GM20431 (cell line): Measurements from ENCODE around the gene CAMK4.

ENCODE experiments used
- in situ Hi-C: fragments of 300-500 bp; cut with MseI, MboI; formaldehyde crosslinking; loops from one replicate; pipeline ENCODE4 v1.15.0; 2020; ENCODE audit warnings: low sequenced_read_pairs; ENCODE audit not compliant: unreplicated experiment

The CAMK4 gene

DNA sequence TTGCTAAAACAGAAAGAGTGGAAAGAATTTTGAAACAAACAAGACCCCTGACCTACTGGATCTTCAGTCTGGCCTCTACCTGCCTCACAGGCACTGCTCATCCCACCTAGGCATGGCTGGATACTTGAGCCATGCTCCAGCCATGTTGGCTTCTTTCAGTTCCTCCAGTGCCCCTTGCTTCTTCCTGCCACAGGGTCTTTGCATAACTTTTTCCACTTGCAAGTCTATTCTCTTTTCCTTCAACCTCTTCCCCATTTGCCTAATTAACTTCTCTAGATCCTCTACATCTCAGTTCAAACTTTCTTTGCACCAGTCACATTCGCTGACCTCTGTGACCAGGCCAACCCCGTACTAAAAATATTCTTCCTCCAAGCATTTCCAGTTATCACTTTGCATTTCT lies 237.8 kb downstream of the CAMK4 start:
- in situ Hi-C loops, result no loop called here

DNA sequence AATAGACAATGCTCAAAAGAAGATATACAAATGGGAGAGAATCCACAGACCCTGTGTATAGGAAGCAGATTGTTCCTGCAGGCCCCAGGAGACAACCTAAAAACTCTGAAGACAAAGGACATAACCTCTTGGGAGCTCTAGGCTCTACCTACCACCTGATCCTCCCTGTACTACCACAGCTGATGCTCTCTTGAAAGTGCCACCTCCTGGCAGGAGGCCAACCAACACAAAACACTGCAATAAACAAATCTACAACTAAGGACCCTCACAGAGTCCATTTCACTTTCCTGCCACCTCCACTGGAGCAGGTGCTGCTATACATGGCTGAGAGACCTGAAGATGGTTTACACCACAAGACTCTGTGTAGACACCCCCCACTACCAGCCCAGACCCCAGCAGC lies 239.1 kb downstream of the CAMK4 start:
- in situ Hi-C loops, result no loop called here

DNA sequence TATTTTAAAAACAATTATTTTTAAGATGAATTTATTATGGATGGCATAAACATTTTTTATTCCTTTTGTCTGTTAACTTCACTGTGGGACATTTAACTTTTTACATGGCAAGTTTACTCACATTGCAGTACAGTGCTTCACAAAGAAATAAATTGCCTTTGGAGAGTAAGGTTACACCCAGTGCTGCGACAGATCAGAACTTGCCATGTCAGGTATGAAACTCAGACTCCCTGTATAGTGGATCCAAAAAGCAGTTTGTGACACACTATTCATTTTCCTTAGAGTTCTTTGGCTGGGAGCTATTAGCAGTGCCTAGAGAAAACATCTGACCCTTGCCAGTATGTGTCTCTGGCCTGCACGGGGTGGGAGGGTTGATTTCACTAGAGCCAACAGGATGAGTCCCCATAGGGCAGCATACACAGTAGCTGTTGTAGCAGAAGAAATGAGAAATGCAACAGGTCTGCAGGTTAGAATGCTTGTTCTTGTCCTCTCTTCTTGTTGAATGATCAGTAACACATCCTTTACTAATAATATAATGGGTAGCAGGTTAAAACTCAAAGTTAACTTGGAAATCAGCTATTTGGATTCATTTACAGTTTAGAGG lies 245.2 kb downstream of the CAMK4 start:
- in situ Hi-C loops, result no loop called here

DNA sequence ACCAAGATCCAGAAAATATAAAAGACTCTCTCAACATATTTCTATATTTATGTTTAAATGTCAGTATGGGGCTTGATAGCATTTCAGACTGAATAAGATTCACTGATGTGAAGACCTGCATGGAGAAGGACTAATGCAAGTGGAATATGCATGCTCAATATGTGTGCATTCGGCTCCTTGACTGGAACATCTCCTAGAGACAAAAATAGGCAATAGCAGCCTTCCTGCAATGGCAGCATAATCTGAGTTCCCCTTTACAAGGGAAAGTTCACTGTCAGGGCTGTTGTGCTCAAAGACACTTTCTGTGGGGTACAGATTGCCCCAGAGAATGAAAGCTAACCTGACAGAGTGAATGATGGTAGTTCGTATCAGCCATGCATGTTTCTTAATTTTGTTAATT lies 245.7 kb downstream of the CAMK4 start:
- in situ Hi-C loops, result no loop called here

DNA sequence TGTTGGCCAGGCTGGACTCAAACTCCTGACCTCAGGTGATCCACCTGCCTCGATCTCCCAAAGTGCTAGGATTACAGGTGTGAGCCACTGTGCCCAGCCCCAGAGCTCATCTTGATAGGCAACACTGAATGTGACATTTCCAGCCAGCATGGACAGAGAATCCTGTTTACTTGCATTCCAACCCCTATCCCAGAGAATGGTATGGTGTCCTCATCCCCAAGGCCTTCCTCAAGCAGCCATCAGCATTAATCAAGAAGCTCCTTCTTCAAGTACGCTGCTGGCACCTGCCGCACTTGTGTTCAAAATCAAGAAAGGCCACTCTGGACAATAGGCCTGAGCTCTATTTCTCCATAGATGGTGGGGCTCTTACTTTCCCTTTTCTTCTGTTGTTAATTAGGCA lies 247.9 kb downstream of the CAMK4 start:
- in situ Hi-C loops, result no loop called here

DNA sequence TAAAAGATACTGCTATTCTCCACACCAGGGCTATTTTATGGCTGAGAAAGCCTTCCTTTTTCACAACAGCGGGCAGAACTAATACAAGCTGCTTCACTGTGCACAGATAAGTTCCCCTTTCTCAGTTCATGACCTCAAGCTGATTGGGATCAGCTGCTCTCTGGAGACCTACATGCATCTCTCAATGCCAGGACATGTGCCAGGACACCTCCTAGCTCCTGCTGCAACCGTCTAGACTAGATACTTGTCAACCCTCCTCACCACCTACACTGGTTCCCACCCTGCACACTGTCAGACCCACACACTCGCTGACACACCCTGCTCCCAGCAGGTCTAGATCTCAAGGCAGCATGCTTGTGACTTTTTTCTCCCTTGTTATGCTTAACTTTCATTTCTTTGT lies 248.4 kb downstream of the CAMK4 start:
- in situ Hi-C loops, result no loop called here

DNA sequence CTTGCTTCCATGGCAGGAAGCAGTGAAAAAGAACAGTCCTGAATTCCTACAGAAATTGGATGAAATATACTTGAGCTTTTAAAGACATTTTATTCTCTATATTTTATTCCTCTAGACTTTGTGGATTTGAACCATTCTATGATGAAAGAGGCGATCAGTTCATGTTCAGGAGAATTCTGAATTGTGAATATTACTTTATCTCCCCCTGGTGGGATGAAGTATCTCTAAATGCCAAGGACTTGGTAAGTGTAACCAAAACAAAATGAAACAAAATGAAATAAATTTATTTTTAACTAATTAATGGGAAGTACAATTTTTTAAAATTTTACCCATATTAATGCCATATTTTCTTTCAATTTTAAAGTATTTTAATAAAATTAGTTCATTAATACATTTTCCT lies 254.1 kb downstream of the CAMK4 start:
- in situ Hi-C loops, result no loop called here

DNA sequence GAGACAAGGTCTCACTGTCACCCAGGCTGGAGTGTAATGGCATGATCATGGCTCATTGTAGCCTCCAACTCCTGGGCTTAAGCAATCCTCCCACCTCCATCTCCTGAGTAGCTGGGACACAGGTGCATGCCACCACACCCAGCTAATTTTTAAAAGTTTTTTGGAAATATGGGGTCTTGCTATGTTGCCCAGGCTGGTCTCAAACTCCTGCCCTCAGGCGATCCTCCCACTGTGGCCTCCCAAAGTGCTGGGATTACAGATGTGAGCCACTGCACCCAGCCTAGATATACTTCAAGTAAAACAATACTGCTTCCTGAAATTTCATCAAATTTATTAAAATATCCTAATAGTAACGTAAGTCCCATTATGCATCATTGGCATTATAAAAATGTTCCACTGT lies 254.7 kb downstream of the CAMK4 start:
- in situ Hi-C loops, result no loop called here

DNA sequence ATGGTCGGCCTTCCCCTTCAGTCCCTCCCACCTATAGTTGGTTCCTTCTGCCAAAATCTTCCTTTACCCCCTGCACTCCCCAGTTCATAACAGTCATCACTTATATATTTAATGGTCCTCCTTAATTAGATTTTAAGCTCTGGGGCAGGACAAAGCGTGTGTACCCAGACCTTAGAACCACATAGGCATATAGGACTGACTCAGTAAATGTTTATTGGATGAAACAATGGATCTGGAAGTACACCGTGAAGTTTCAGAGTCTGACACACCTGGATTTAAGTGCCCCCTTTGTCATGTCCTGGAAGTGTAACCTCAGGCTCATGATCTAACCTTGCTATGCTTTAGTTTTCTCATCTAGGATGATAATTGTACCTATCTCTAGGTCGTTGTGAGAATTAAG lies 256.2 kb downstream of the CAMK4 start:
- in situ Hi-C loops, result no loop called here

DNA sequence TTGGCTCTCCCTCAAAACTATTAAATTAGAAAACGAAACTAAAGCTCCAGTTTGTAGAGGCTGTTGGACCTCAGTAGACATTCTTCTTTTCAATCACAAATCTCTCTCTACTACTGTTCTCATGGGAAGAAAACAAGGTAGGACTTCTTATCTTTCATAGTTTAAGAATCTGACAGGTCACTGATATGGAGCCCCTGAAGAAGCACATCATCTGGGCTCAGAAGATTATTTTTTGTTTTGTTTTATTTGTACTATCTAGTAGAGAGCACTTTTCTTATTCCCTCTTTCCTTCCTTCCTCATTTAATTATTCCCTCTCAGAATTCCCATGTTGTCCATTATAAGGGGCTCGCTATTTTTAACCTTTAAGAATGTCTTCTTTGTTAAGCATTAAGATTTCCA lies 261.9 kb downstream of the CAMK4 start:
- in situ Hi-C loops, result no loop called here

DNA sequence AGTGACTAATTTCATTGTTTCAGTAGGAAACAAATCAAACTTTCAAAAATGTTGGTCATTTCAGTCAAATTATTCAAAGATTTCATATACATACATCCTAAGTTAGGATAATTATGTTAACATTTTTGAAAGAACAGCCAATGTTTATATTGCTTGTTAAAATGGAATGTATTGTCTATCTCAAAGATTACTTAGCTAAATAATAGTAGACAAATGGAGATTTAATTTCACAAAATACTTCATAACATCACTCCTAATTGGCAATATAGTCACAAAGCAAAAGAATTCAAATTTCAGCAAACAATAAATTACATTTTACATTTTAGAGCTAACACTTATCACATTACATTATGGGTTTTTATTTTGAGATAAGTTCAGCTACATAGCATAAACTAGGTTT lies 262.7 kb downstream of the CAMK4 start:
- in situ Hi-C loops, result no loop called here

DNA sequence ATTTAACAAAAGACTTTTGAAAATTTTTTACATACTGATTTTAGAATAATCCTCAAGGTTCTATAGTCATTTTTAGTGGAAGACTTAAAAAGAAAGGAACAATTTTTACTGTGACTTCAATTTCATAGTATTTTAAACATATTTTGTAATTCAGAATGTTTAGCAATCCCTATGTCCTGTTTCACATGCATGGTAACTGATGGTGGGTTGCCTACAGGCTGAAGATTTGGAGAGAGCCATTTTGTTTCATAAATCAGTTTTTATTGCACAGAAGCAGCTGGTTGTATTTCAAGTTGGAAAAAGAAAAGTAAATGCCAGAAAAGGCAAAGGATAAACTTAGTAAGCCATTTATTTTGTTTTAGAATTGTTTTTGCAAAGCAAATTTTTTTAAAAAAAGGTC lies 264.2 kb downstream of the CAMK4 start:
- in situ Hi-C loops, result no loop called here

DNA sequence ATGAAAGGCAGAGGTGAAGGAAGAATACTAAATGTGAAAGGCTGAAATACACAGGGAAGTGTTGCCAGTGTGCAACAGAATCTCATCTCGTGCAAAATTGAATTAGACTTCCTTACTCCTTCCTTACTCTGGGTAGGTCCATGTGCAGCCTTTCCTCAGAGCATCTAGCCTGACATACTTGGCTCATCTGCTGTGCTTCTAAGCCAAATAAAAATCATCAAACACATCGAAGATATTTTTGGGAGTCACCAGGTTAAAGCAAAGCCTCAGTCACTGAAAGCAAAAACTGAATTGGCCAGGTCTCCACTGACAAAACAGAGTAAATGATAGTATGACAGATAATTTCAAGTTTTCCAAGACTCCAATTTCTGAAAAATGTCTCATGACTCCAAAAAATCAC lies 268.8 kb downstream of the CAMK4 start:
- in situ Hi-C loops, result no loop called here

DNA sequence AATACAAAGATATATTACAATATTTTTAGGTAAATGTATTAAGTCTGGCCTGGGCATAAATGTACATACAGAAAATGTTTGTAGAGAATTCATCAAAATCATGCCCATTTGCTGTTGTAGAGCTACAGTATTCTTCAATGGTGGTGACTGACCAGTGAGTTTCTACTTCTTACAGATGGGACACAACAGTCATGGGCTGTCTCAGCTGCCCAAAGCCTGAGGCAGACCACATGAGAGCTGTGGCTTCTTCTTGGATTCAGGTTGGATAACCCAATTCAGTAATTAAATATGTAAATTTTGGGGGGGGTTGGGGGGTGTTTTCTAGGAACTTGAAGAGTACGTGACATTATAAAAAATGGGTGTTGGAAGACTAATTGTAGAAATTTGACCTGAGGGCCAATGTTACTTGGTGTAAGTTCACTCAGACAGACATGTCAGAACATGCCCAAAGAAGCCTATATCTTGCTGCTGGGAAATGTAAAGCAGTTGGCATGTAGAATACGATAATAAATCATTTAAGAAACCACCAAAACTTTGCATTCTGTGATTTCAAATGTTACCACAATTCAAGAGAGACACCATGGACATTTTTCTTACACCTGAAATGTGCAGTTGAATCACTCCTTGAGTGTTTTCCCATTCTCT lies 270.3 kb downstream of the CAMK4 start:
- in situ Hi-C loops, result no loop called here

DNA sequence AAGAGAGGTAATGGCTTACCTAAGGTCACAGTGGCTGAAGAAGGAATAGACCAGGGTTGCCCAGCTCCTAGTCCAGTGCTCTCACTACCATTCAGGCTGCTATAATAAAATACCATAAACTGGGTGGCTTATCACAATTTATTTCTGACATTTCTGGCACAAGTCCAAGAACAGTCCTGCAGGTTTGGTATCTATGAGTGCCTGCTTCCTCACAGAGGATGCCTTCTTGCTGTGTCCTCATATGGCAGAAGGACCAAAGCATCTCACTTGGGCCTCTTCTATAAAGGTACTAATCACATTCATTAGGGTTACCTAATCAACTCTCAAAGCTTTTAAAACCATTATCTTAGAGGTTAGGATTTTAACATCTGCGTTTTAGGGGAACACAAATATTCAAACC lies 271.0 kb downstream of the CAMK4 start:
- in situ Hi-C loops, result no loop called here

DNA sequence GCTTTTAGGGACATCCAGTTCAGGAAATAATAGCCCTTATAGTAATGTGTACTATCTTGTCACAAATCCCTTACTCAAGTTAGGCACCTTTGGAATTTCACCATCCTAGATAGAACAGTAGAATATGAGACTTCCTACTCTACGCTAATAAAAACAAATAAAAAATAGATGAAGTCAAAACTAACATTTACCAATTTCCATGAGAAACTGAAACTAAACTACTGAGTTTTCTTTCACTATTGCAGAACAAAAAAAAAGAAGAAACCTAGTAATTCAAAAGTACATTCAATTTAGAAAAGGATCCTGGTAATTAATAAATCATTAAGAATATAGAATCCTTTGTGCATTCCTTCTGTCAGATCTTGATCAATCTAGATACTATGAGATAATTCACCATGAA lies 274.2 kb downstream of the CAMK4 start:
- in situ Hi-C loops, result no loop called here

DNA sequence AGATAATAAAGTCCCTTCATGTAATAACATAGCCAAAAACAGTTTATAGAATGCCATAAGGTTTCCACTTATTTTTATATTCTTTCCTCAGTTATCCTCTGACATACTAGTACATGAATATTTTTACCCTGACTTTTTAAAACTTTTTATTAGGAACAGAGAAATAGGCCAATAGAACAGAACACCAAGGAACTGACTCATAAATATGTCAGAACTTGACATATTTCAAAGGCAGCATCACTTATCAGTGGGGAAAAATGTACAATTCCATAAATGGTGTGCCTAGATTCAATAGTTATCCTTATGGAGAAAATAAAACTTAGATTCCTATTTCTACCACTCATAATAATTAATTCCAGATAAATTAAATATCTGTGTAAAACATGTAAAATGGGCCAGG lies 278.8 kb downstream of the CAMK4 start:
- in situ Hi-C loops, result no loop called here

DNA sequence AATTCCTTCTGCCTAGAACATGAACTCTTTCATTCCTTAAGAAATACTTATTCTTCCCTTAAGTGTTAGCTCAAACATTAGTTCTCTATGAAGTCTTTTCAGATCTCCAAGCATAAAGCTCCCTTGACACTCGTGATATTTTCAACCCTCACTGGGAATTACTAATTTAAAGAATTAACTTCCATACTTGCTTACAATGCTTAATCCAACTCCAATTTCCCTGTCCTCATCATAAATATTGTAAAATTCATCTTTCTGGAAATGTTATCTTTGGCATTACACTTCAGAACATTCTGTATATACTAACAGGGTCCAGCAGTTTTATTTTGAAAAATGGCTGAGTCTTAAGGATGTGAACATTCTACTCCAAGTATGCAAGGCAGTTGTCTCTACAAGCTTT lies 280.9 kb downstream of the CAMK4 start:
- in situ Hi-C loops, result no loop called here

DNA sequence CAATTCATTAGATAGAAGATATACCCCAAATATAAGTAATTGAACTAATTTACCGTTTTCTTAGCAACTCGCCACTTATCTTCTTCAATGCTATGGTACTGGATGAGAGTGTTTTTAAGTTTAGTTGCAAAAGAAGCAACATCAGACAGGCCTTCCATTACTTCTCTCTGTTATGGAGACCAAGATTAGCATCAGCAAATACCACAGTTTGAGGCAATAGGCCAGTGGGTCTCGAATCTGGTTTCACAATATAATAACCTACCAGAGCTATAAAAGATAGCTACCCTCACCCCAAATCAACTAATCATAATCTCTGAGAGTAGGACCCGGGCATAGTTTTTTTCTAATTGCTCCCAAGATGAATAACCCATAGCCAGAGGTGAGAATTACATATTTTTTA lies 283.1 kb downstream of the CAMK4 start:
- in situ Hi-C loops, result no loop called here

DNA sequence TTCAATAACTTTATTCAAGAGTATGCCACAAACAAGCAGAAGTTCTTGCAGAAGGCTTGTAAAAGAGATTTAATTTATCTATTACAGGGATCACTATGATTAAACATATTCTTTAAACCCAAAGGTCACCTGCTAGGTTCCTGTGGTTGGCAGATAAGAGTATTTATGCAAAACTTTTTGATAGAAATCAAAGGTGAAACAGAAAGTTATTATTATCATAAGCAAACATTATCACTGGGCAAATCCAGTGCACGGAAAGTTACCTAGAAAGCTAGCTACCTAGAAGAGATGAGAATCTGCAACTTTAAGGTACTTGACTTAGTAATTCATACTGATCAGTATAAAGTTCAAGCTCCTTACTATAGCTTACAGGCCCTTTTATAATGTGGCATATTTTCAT lies 284.9 kb downstream of the CAMK4 start:
- in situ Hi-C loops, result no loop called here

DNA sequence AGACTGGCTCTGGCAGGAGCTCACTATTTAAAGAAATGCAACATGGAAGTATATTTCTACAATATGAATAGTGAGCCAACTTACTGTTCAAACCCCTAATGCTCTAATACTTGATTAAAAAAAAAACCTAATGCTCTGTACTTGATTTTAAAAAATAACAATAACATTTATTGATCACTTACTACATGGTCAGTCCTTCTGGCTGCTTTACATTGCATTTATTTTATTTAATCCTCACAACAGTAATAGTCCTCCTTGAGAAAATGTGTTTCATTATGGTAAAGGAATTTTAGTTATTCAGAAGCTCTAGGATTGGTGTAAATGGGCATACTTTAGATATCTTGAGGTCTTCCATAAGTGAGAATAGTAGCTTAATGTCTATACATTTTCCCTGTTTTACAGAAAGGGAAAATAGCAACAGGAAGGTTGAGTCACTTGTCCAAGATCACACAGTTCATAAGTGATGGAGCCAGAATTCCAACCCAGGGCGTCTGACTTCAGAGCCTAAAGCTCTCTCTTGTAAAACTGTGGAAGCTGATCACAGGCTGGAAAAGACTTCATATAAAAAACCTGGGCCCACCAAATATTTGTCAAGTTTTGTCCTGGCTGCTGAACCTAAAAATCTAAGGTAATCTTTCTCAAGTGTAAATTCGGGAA lies 287.1 kb downstream of the CAMK4 start:
- in situ Hi-C loops, result no loop called here

DNA sequence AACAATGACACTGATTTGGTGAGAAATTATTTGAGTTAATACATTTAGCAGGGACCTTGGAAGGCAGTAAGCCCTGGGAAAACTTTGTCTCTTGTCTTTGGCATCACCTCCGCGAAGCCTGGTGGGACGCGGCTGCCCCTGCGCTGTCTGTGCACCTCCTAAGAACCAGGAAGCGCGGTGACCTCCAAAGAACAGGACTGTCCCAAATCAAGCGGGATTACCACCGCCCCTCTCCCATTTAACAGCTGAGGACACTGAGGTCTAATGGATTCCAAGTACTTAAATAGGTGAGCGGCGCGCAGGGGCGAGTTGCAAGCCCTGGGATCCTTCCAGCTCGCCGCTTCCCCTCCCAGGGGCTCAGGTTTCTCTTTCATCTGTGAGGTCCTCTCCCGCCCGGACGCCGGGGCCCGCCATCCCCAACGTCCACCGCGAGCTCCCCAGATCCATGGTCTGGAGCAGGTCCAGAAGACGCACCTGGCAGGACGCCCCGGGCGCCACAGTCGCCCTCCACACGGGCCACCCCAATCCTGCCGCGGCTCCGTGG lies 287.7 kb downstream of the CAMK4 start:
- in situ Hi-C loops, result no loop called here
